Activated CD4-positive, alpha-beta memory T cell treated with anti-CD3 and anti-CD28 coated beads for 36 hours (primary cell): ENCODE data around the gene PPP4R2. TPM values are rescaled to one million over a fixed set of nuclear protein-coding genes. Genes with fewer than 3 reads are reported as not detected.
A peak's percentile ranks its signal among the peaks of the same experiment; 100 is the strongest.

ENCODE experiments used
- CTCF ChIA-PET: fragments of 350-600 bp; sonication (Branson Sonifier 250); formaldehyde crosslinking; loops from one replicate; lab custom pipeline; 2021; ENCODE audit warnings: antibody characterized with exemption, inconsistent platforms; lab: Charles Lee
- POLR2A ChIA-PET: fragments of 350-600 bp; sonication (Branson Sonifier 250); formaldehyde crosslinking; loops from one replicate; lab custom pipeline; 2021; ENCODE audit warnings: antibody characterized with exemption; lab: Charles Lee
- DNase-seq: peaks from one replicate; pipeline ENCODE4 v3.0.0-alpha.2; 2020
- H3K27ac Mint-ChIP-seq: one replicate; pipeline ENCODE4 v1.8.0; 2021; ENCODE audit warnings: mixed read lengths
- H3K27me3 Mint-ChIP-seq: one replicate; pipeline ENCODE4 v1.8.0; 2021; ENCODE audit warnings: mixed read lengths
- H3K36me3 Mint-ChIP-seq: one replicate; pipeline ENCODE4 v1.8.0; 2021; ENCODE audit warnings: mixed read lengths
- H3K4me1 Mint-ChIP-seq: one replicate; pipeline ENCODE4 v1.8.0; 2021; ENCODE audit warnings: low read depth, mixed read lengths
- H3K4me3 Mint-ChIP-seq: one replicate; pipeline ENCODE4 v1.8.0; 2021; ENCODE audit warnings: mild to moderate bottlenecking, mixed read lengths
- H3K9me3 Mint-ChIP-seq: one replicate; pipeline ENCODE4 v1.8.0; 2021; ENCODE audit warnings: mixed read lengths
- intact Hi-C: fragments of 100-400 bp; cut with micrococcal nuclease; formaldehyde crosslinking; loops from one replicate; pipeline ENCODE4 v1.15.1; 2023
- total RNA-seq, 2 experiments: library from RNA; stranded (reverse); gene quantifications; one replicate each; pipeline ENCODE4 v1.2.3, GENCODE V29; 2021

The PPP4R2 gene
- total RNA-seq, 2 experiments from 2014 or later: 107 to 108 TPM

DNA sequence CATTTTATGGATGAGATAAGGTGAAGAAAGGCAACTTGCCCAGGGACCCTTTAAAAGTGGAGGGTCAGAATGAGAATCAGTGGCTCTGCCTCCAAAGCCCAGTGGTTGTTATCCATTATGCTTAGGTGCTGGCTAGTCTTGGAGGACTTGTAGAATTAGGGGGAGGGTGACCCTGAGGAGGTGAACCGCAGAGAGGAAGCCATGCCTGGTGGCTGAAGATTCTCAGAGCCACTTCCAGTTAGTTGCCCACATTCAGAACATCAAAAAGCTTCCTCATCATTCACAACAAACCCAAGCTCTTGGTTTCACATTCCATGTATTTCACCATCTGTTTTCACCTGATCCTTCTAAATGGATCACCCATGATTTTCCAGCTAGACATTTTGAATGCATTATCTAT, 76.0 kb downstream of the PPP4R2 start:
- intact Hi-C loops: no loop called here
- no peak overlapping the region for H3K4me3 Mint-ChIP-seq

GRCh38 chr3:73073091-73073707, 76.6 kb downstream of the PPP4R2 start:
- no peak for DNase-seq
- H3K9me3 Mint-ChIP-seq: no peaks in the 10 kb centered on the region
- intact Hi-C loops: no loop called here
- POLR2A ChIA-PET: no interaction called here
- no peak overlapping the region for H3K27ac Mint-ChIP-seq
- H3K4me3 Mint-ChIP-seq: no peak overlapping the region
- H3K4me1 Mint-ChIP-seq: peaks cover 28% of the 10 kb centered on the region
- H3K27me3 Mint-ChIP-seq: no peaks in the 10 kb centered on the region
- no peaks in the 10 kb centered on the region for H3K36me3 Mint-ChIP-seq
- CTCF ChIA-PET: interaction anchor here (1.0 to 2.0 kb wide), 3 partner anchors 16 to 222 kb away, joined by 3 to 6 read pairs (median 4); no protein-coding TSS in a partner anchor

More for the DNA sequence above, 76.0 kb downstream of the PPP4R2 start:
- CTCF ChIA-PET: interaction anchor here (1.0 to 2.0 kb wide), 3 partner anchors 16 to 222 kb away, joined by 3 to 6 read pairs (median 4); no protein-coding TSS in a partner anchor
- peaks cover 3% of the 10 kb centered on the region for H3K36me3 Mint-ChIP-seq
- POLR2A ChIA-PET: no interaction called here
- H3K27ac Mint-ChIP-seq: no peak overlapping the region
- H3K4me1 Mint-ChIP-seq: peaks cover 28% of the 10 kb centered on the region
- no peaks in the 10 kb centered on the region for H3K27me3 Mint-ChIP-seq
- DNase-seq: no peak
- no peaks in the 10 kb centered on the region for H3K9me3 Mint-ChIP-seq

DNA sequence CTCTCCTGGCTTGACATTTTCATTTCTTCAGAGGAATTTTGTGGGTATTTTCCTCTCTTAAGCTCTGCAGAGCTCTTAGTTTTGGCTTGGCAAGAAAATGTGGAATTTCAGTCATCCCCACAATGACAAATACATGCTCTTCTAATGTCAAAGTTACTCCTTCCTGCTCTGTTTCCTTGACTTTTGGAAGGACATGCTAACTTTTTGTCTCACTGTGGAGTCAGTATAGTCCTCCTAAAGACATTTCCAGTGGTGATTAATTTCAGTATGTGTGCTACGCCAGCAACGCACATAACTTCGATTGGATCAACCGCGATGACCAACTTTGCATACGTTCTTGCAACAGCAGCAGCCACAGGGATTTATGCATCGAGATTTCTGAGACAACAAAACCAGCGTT, 78.2 kb downstream of the PPP4R2 start:
- intact Hi-C loops: no loop called here
- H3K4me3 Mint-ChIP-seq: no peak overlapping the region
- no peaks in the 10 kb centered on the region for H3K36me3 Mint-ChIP-seq
- no peak overlapping the region for H3K27ac Mint-ChIP-seq
- H3K9me3 Mint-ChIP-seq: no peaks in the 10 kb centered on the region
- H3K27me3 Mint-ChIP-seq: no peaks in the 10 kb centered on the region
- ChIA-PET CTCF (interaction anchor here (0.7 kb wide), 1 partner anchor 12 kb away, joined by 3 read pairs; no protein-coding TSS in a partner anchor), POLR2A (no interaction called here)
- peaks cover 28% of the 10 kb centered on the region for H3K4me1 Mint-ChIP-seq
- no peak for DNase-seq

- Mint-ChIP-seq H3K36me3 (no peaks in the 10 kb centered on the region), H3K9me3 (no peaks in the 10 kb centered on the region), H3K4me1 (peaks cover 11% of the 10 kb centered on the region), H3K4me3 (peak overlapping the region; percentile 18), H3K27me3 (no peaks in the 10 kb centered on the region), H3K27ac (no peak overlapping the region)
- POLR2A ChIA-PET: no interaction called here
- CTCF ChIA-PET: interaction anchor here (0.7 to 1.2 kb wide), 3 partner anchors 24 to 1205 kb away, joined by 3 read pairs; no protein-coding TSS in a partner anchor
- peak; percentile 67 for DNase-seq
- intact Hi-C loops: loop anchor here (2.0 to 10.0 kb wide), 3 partner anchors 84 to 1356 kb away; partner anchors contain the start of genes EIF4E3 and PPP4R2
Observed at GRCh38 chr3:73080216-73080966, 83.8 kb downstream of the PPP4R2 start.

GRCh38 chr3:73081140-73081539, 84.5 kb downstream of the PPP4R2 start:
- Mint-ChIP-seq H3K4me3 (no peak overlapping the region), H3K9me3 (no peaks in the 10 kb centered on the region), H3K27me3 (no peaks in the 10 kb centered on the region), H3K4me1 (peaks cover 14% of the 10 kb centered on the region), H3K27ac (no peak overlapping the region), H3K36me3 (no peaks in the 10 kb centered on the region)
- POLR2A ChIA-PET: no interaction called here
- no peak for DNase-seq
- intact Hi-C loops: loop anchor here (2.0 to 10.0 kb wide), 3 partner anchors 84 to 1356 kb away; partner anchors contain the start of genes EIF4E3 and PPP4R2
- CTCF ChIA-PET: interaction anchor here (1.2 to 1.7 kb wide), 2 partner anchors 38 to 230 kb away, joined by 3 to 7 read pairs; no protein-coding TSS in a partner anchor

GRCh38 chr3:73084170-73084569, 87.6 kb downstream of the PPP4R2 start:
- no peak overlapping the region for H3K27ac Mint-ChIP-seq
- intact Hi-C loops: loop anchor here (10.0 kb wide), 2 partner anchors 1209 to 1359 kb away; partner anchors contain the start of gene EIF4E3
- peaks cover 19% of the 10 kb centered on the region for H3K4me1 Mint-ChIP-seq
- no peak overlapping the region for H3K4me3 Mint-ChIP-seq
- no peaks in the 10 kb centered on the region for H3K36me3 Mint-ChIP-seq
- no peaks in the 10 kb centered on the region for H3K27me3 Mint-ChIP-seq
- CTCF ChIA-PET: interaction anchor here (2.6 to 5.7 kb wide), 4 partner anchors 28 to 234 kb away, joined by 18 to 72 read pairs (median 27); partner anchors contain the start of gene SHQ1
- no peak for DNase-seq
- no peaks in the 10 kb centered on the region for H3K9me3 Mint-ChIP-seq
- POLR2A ChIA-PET: no interaction called here

DNA sequence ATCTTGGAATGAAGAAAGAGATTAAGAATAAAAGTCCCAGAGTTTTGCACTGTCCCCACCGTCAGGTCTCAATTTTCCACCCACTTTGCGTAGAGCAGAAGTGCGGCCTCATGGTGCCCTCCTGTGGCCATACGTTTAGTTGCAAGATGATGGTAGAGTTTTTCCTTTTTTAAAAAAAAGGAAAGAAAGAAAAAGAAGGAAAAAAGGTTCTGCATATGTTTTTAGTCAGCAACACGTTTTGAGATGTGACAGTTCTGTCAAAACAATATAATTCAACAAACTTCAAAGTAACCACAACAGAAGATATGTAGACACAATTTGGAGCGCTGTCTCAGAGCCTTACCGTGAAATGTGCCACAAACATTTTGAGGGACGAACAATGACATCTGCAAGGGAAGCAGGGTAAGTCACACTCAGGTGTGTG, 89.5 kb downstream of the PPP4R2 start:
- H3K9me3 Mint-ChIP-seq: no peaks in the 10 kb centered on the region
- no peak overlapping the region for H3K27ac Mint-ChIP-seq
- no peaks in the 10 kb centered on the region for H3K27me3 Mint-ChIP-seq
- H3K36me3 Mint-ChIP-seq: no peaks in the 10 kb centered on the region
- ChIA-PET CTCF (interaction anchor here (0.7 to 5.7 kb wide), 26 partner anchors 10 to 550 kb away, joined by 3 to 72 read pairs (median 3); partner anchors contain the start of genes PPP4R2 and SHQ1), POLR2A (no interaction called here)
- intact Hi-C loops: loop anchor here (1.0 to 10.0 kb wide), 5 partner anchors 147 to 1361 kb away; partner anchors contain the start of gene EIF4E3
- peak; percentile 62 for DNase-seq
- no peak overlapping the region for H3K4me3 Mint-ChIP-seq
- peaks cover 11% of the 10 kb centered on the region for H3K4me1 Mint-ChIP-seq

GRCh38 chr3:73094129-73094528, 97.5 kb downstream of the PPP4R2 start:
- Mint-ChIP-seq H3K4me1 (peaks cover 7% of the 10 kb centered on the region), H3K4me3 (no peak overlapping the region), H3K36me3 (no peaks in the 10 kb centered on the region), H3K9me3 (no peaks in the 10 kb centered on the region), H3K27me3 (peaks cover 7% of the 10 kb centered on the region), H3K27ac (no peak overlapping the region)
- POLR2A ChIA-PET: no interaction called here
- CTCF ChIA-PET: no interaction called here
- no peak for DNase-seq
- intact Hi-C loops: no loop called here

- no peak for DNase-seq
- CTCF ChIA-PET: interaction anchor here (1.5 to 1.9 kb wide), 2 partner anchors 9 to 407 kb away, joined by 5 to 11 read pairs; no protein-coding TSS in a partner anchor
- intact Hi-C loops: no loop called here
Observed at GRCh38 chr3:73094951-73095350, 98.3 kb downstream of the PPP4R2 start.

DNA sequence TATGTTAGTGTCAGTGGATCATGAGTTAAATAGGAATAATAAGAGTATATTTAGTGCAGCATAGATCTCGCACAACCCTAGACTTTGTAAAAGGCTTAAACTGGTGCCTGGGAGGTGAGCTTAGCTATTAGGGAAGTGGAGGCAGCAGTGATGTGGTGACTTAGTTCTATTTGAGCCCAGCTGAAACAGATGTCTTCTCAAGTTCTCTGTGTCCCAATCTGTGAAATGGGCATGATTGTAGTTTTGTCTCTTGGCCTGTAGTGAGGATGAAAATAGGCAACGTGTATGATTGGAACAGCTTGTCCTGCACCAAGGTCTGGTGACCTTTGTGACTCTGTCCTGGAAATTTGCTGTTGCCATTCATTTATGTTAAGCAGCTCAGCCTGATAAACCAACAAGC, 99.6 kb downstream of the PPP4R2 start:
- CTCF ChIA-PET: interaction anchor here (1.2 to 1.9 kb wide), 3 partner anchors 11 to 412 kb away, joined by 3 to 11 read pairs (median 5); no protein-coding TSS in a partner anchor
- H3K9me3 Mint-ChIP-seq: no peaks in the 10 kb centered on the region

More at GRCh38 chr3:73094951-73095350, 98.3 kb downstream of the PPP4R2 start:
- Mint-ChIP-seq H3K27me3 (peaks cover 7% of the 10 kb centered on the region), H3K4me1 (peaks cover 7% of the 10 kb centered on the region), H3K36me3 (no peaks in the 10 kb centered on the region), H3K4me3 (no peak overlapping the region), H3K27ac (no peak overlapping the region), H3K9me3 (no peaks in the 10 kb centered on the region)
- POLR2A ChIA-PET: no interaction called here

DNA sequence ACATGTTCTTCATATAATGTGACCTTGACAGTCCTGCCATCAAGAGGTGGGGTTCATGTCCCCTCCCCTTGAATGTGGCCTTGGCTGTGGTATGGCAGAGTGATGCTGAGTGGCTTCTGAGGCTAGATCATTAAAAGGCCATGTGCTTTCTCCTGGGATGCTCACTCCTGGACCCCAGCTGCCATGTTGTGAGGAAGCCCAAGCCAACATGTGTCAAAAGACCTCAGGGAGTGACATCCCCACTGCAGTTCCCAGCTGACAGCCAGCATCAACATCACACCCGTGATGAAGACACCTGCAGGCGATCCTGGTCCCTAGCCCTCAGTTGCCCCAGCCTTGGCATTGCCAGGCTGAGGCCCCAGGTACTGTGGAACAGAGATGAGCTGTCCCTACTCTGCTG, 101.4 kb downstream of the PPP4R2 start:
- no peaks in the 10 kb centered on the region for H3K9me3 Mint-ChIP-seq
- no peak overlapping the region for H3K4me3 Mint-ChIP-seq
- peaks cover 7% of the 10 kb centered on the region for H3K27me3 Mint-ChIP-seq
- H3K27ac Mint-ChIP-seq: no peak overlapping the region
- intact Hi-C loops: no loop called here
- DNase-seq: no peak
- ChIA-PET CTCF (interaction anchor here (1.0 kb wide), 1 partner anchor 12 kb away, joined by 3 read pairs; no protein-coding TSS in a partner anchor), POLR2A (no interaction called here)
- H3K36me3 Mint-ChIP-seq: no peaks in the 10 kb centered on the region
- H3K4me1 Mint-ChIP-seq: peaks cover 7% of the 10 kb centered on the region

More for the DNA sequence above, 99.6 kb downstream of the PPP4R2 start:
- intact Hi-C loops: no loop called here
- no peak overlapping the region for H3K4me3 Mint-ChIP-seq
- H3K27me3 Mint-ChIP-seq: peaks cover 7% of the 10 kb centered on the region
- H3K36me3 Mint-ChIP-seq: no peaks in the 10 kb centered on the region
- H3K27ac Mint-ChIP-seq: no peak overlapping the region
- H3K4me1 Mint-ChIP-seq: peaks cover 7% of the 10 kb centered on the region
- POLR2A ChIA-PET: no interaction called here
- no peak for DNase-seq
